Stimulated activated CD8-positive, alpha-beta memory T cell treated with anti-CD3 and anti-CD28 coated beads, Interleukin-7, amount 100 ng/mL, for 1 hour (primary cell): ENCODE data around the gene HAP1.

ENCODE experiments used
- DNase-seq, 2 donors: peaks; one replicate each; pipeline ENCODE4 v3.0.0-alpha.2; 2020; ENCODE audit warnings: low read depth in 2 of 2

HAP1 gene

GRCh38 chr17:41766135-41766534 is 31.7 kb upstream of the HAP1 start:
- DNase-seq: no peak

GRCh38 chr17:41763327-41763726 is 28.9 kb upstream of the HAP1 start:
- DNase-seq: no peak

- DNase-seq: no peak
Observed at GRCh38 chr17:41762841-41763240, 28.4 kb upstream of the HAP1 start.

GRCh38 chr17:41762391-41762790 is 27.9 kb upstream of the HAP1 start:
- no peak for DNase-seq

- no peak for DNase-seq
Observed at GRCh38 chr17:41760878-41761277, 26.4 kb upstream of the HAP1 start.

GRCh38 chr17:41758601-41759000 is 24.2 kb upstream of the HAP1 start:
- no peak for DNase-seq

GRCh38 chr17:41754066-41754465 is 19.6 kb upstream of the HAP1 start:
- no peak for DNase-seq

GRCh38 chr17:41751288-41751687 is 16.8 kb upstream of the HAP1 start:
- no peak for DNase-seq

GRCh38 chr17:41750862-41751261 is 16.4 kb upstream of the HAP1 start:
- no peak for DNase-seq

- no peak for DNase-seq
Observed at GRCh38 chr17:41748275-41748674, 13.8 kb upstream of the HAP1 start.

GRCh38 chr17:41741709-41742108 is 7.3 kb upstream of the HAP1 start:
- DNase-seq: no peak

GRCh38 chr17:41740506-41740905 is 6.1 kb upstream of the HAP1 start:
- no peak for DNase-seq

- no peak for DNase-seq
Observed at GRCh38 chr17:41739661-41740352, 5.4 kb upstream of the HAP1 start.

GRCh38 chr17:41738801-41739112 is 4.3 kb upstream of the HAP1 start:
- no peak for DNase-seq

GRCh38 chr17:41738077-41738800 is 3.8 kb upstream of the HAP1 start:
- peak; percentile 49 to 65 for DNase-seq

GRCh38 chr17:41737680-41738023 is 3.2 kb upstream of the HAP1 start:
- no peak for DNase-seq

- no peak for DNase-seq
Observed at GRCh38 chr17:41736983-41737679, 2.7 kb upstream of the HAP1 start.

GRCh38 chr17:41735744-41736143 is 1.3 kb upstream of the HAP1 start:
- no peak for DNase-seq

- no peak for DNase-seq
Observed at GRCh38 chr17:41734949-41735313, 488 bp upstream of the HAP1 start.

- no peak for DNase-seq
Observed at GRCh38 chr17:41733348-41734138, 900 bp downstream of the HAP1 start.

GRCh38 chr17:41731836-41732235 is 2.6 kb downstream of the HAP1 start:
- no peak for DNase-seq

GRCh38 chr17:41730479-41730878 is 4.0 kb downstream of the HAP1 start:
- DNase-seq: no peak
